Hepatocyte (in vitro differentiated cells): ENCODE data around the gene SRPK2.

ENCODE experiments used
- EZH2 ChIP-seq: fragments of 200-600 bp; sonication (generic); IDR thresholded peaks from 2 replicates; pipeline ENCODE4 v1.6.1; 2016; ENCODE audit warnings: antibody characterized with exemption, mild to moderate bottlenecking, borderline replicate concordance
- EZH2phosphoT487 ChIP-seq: fragments of 200-600 bp; sonication (generic); IDR thresholded peaks from one replicate; pipeline ENCODE4 v1.6.1; 2018; ENCODE audit warnings: antibody characterized with exemption, mild to moderate bottlenecking, low read depth, moderate library complexity; ENCODE audit not compliant: unreplicated experiment, severe bottlenecking
- TF ChIP-seq, protein P1 (sequence below): fragments of 200-600 bp; sonication (generic); IDR thresholded peaks from 2 replicates; pipeline ENCODE4 v1.5.1; 2016; ENCODE audit warnings: antibody characterized with exemption, mild to moderate bottlenecking; ENCODE audit not compliant: poor library complexity

DNA sequence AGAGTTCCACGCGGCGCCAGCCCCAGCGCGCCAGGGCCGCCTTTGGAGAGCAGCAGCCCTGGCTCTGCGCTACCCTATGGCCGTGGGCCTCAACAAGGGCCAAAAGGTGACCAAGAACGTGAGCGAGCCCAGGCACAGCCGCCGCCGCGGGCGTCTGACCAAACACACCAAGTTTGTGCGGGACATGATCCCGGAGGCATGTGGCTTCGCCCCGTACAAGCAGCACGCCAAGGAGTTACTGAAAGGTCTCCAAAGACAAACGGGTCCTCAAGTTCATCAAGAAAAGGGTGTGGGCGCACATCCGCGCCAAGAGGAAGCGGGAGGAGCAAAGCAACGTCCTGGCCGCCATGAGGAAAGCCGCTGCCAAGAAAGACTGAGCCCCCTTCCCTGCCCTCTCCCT is 144.1 kb downstream of the SRPK2 start:
- TF ChIP-seq EZH2phosphoT487 (no peak), EZH2 (no peak)
- TF ChIP-seq, protein P1, sequence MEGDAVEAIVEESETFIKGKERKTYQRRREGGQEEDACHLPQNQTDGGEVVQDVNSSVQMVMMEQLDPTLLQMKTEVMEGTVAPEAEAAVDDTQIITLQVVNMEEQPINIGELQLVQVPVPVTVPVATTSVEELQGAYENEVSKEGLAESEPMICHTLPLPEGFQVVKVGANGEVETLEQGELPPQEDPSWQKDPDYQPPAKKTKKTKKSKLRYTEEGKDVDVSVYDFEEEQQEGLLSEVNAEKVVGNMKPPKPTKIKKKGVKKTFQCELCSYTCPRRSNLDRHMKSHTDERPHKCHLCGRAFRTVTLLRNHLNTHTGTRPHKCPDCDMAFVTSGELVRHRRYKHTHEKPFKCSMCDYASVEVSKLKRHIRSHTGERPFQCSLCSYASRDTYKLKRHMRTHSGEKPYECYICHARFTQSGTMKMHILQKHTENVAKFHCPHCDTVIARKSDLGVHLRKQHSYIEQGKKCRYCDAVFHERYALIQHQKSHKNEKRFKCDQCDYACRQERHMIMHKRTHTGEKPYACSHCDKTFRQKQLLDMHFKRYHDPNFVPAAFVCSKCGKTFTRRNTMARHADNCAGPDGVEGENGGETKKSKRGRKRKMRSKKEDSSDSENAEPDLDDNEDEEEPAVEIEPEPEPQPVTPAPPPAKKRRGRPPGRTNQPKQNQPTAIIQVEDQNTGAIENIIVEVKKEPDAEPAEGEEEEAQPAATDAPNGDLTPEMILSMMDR = no peak
